Adrenal gland (tissue), 12 donors: Measurements from ENCODE around the gene VAX1. TPM values are rescaled to one million over a fixed set of nuclear protein-coding genes. Genes with fewer than 3 reads are reported as not detected.

Experiments used
- DNase-seq, 7 donors: peaks; one replicate each; pipeline ENCODE4 v3.0.0-alpha.2; 2019 to 2020
- H3K27ac ChIP-seq, 5 donors: fragments of 200-600 bp; sonication (generic) in 4 of 5; 1 replicate in 3 of 5; 2 replicates in 2 of 5; pipeline versions ENCODE4 v1.5.1 to v1.8.0; 2016 to 2020; ENCODE audit warnings: mild to moderate bottlenecking in 1 of 5
- H3K27me3 ChIP-seq: fragments of 200-600 bp; 2 replicates; pipeline ENCODE4 v1.8.0; 2021
- H3K36me3 ChIP-seq, 2 donors: fragments of 200-600 bp; replicated peaks in 1 of 2; 1 replicate in 1 of 2; 2 replicates in 1 of 2; pipeline versions ENCODE4 v1.5.1 to v1.8.0; 2018 to 2022
- H3K4me1 ChIP-seq, 2 donors: fragments of 200-600 bp; replicated peaks in 1 of 2; 1 replicate in 1 of 2; 2 replicates in 1 of 2; pipeline versions ENCODE4 v1.5.1 to v1.8.0; 2018 to 2021
- H3K4me3 ChIP-seq, 4 donors: fragments of 200-600 bp; sonication (generic) in 3 of 4; one replicate each; pipeline ENCODE4 v1.5.1; 2016 to 2018
- H3K9me3 ChIP-seq, 3 donors: fragments of 200-600 bp; sonication (generic) in 1 of 3; replicated peaks in 1 of 3; 1 replicate in 2 of 3; 2 replicates in 1 of 3; pipeline versions ENCODE4 v1.5.1 to v1.8.0; 2016 to 2021
- CTCF ChIP-seq, 6 experiments: fragments of 450-650 bp in 4 of 6; fragments of 200-600 bp in 2 of 6; sonication (generic) in 1 of 6; IDR thresholded peaks; 1 replicate in 5 of 6; 2 replicates in 1 of 6; pipeline versions ENCODE4 v1.5.1 to v1.8.0; 2016 to 2021; ENCODE audit warnings: antibody characterized with exemption in 6 of 6, mild to moderate bottlenecking in 2 of 6, moderate library complexity in 1 of 6
- POLR2A ChIP-seq, 2 donors: fragments of 450-650 bp; IDR thresholded peaks; one replicate each; pipeline ENCODE4 v1.6.1; 2017; ENCODE audit warnings: antibody characterized with exemption in 2 of 2, mild to moderate bottlenecking in 2 of 2, moderate library complexity in 1 of 2
- WGBS, 4 donors: extraction: QIAGEN DNeasy Blood & Tissue Kit in 2 of 4; methylation state at CpG; one replicate each; pipeline versions ENCODE4 v1.1.5 to v1.1.7; 2013 to 2017; 5-methylcytosine and 5-hydroxymethylcytosine counted together
- intact Hi-C, 2 donors: fragments of 100-400 bp; cut with DNase I; formaldehyde crosslinking; loops; one replicate each; pipeline versions ENCODE4 v1.14.1 to v1.15.0; 2022 to 2023
- polyA plus RNA-seq, 3 donors: library from polyadenylated mRNA; stranded (reverse); fragments of 200-250 nt in 2 of 3; fragments of 350-450 nt in 1 of 3; fragmentation: Illumina TruSeq in 1 of 3; extraction: RNeasy Lipid Tissue Mini Kit (QIAGEN cat#74804) in 1 of 3; gene quantifications; one replicate each; pipeline ENCODE4 v1.2.3, GENCODE V29; 2013 to 2014
- total RNA-seq, 9 donors: library from RNA; depleted of rRNA in 4 of 9; stranded (reverse); fragments of >200 nt in 4 of 9; fragments of 120-200 nt in 1 of 9; fragmentation: NEBNext Ultra II Directional in 1 of 9; extraction: Animal tissue kit (Norgen Biotek cat#: 25700) in 1 of 9; gene quantifications; one replicate each; pipeline versions ENCODE4 v1.1.0 to v1.2.4, GENCODE V29; 2013 to 2023
- donor health status: healthy with polysubstance abuse.
- donor health status: Bipolar disorder and iron deficiency.
- donor health status: DM: yes; HTN: yes; CAD: no.
- donor health status: DM: no; HTN: no; CAD: no.
- donor health status: DM: no; HTN: no; CAD: no.
- donor health status: DM: yes; HTN: yes; CAD: no.

VAX1 gene
- total and polyA plus RNA-seq, 12 donors, result not detected

DNA sequence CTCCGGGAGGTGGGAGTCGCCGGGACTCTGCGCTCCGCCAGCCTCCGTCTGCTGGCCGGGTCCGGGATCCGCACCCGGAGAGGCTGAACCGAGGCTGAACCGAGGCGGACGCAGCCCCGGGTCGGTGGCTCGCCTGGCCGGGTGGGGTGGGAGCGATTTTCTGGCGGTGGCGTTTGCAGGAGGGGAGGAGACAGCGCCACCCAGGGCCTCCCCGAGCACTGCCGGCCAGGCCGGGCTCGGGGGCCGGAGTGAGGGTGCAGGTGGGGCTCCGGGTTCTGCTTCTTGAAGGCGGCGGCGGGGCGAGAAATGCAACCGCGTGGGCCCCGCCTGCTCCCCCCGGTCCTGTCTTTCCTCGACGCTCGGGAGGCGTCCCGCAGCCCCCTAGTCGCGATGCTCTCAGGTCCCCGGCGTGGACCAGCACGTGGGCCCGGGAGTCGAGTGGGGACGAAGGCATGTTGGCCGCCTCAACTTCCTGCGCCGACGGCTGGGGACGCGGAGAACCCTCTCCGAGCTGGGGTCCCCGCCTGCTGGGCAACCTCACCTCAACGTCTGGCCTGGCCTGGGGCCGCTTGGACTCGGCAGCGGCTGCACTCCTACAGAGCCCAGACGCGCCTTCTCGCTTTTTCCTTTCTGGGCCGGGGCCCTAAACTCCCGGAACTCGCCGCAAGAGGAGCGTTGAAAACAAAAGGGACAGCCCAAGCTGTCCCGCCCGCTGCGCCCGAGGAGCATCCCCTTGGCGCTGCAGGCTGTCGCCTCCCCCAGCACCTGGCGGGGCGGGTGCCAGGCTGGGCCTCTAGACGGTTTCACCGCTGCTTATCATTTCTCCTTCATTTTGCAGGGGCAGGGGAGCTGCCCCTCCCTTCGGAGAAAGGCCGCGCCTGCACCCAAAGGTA is 25.2 kb upstream of the VAX1 start:
- DNase-seq, result peak in 1 of 7 donors; percentile 5
- H3K27ac ChIP-seq, result no peak overlapping the region
- WGBS, 4 donors, result 6 to 17% (median 7%) methylated on average over 9 to 82 of the region's 82 CpGs
- peaks cover 99% of the 10 kb centered on the region for H3K27me3 ChIP-seq
- peak overlapping the region in 1 of 4 donors; percentile 33 for H3K4me3 ChIP-seq
- intact Hi-C loops, result no loop called here
- no peaks in the 10 kb centered on the region for H3K36me3 ChIP-seq
- H3K4me1 ChIP-seq, result peaks cover 15 to 38% of the 10 kb centered on the region in 2 donors
- TF ChIP-seq CTCF (IDR thresholded peaks at IDR 0.05), result peak in 1 of 6 experiments; percentile 2
- no peak for TF ChIP-seq POLR2A (IDR thresholded peaks at IDR 0.05)
- H3K9me3 ChIP-seq, result no peaks in the 10 kb centered on the region

DNA sequence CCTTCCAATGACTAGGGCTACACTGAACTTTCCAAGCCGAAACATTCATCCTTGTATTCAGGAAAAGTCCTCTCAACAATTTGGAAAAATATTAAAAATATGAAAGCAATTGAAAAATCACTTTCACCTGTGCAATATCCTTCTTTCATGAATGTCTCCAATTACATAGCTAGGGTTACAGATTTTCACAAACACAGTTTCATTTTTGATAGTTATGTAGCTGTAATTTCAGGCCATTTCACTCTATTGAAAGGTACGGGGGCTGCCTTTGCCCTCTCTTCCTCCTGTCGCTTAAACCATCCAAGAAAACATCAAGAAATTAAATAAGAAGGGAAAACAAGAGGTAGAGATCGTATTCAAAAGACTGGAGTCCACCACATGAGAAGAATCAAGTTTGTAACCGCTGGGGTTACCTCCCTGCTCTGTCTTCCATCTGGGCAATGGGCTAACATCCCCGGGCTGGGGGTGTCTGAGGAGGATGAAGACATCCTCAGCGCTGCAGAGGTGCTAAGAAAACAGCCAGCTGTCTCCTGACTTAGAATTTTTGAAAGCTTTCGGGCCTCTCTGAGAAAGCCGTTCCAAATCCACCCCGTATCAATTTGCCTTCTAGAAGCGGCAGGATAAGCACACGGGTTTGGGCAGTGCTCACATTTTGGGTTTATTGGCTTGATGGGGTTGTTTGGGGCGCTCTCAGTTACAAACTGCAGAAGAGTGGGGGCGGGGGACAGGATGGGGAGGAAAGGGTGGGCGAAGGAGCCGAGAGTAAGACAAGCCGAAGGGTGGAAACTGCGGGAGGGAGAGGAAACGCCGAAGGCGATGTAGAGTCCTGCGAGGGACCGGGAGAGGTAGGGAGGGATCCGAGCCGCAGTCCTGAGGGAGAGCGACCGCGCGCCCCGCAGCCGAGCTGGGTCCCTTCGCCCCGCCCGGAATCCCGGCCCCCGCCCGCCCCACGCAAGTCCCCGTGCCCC is 24.3 kb upstream of the VAX1 start:
- intact Hi-C loops, result no loop called here
- H3K9me3 ChIP-seq, result no peaks in the 10 kb centered on the region
- peaks cover 98% of the 10 kb centered on the region for H3K27me3 ChIP-seq
- H3K4me3 ChIP-seq, result peak overlapping the region in 1 of 4 donors; percentile 33
- no peak for DNase-seq
- peaks cover 10 to 30% of the 10 kb centered on the region in 2 donors for H3K4me1 ChIP-seq
- 6 to 8% (median 7%) methylated on average over 30 to 39 of the region's 39 CpGs for WGBS, 4 donors
- no peak overlapping the region for H3K27ac ChIP-seq
- TF ChIP-seq POLR2A (IDR thresholded peaks at IDR 0.05) (no peak), CTCF (IDR thresholded peaks at IDR 0.05) (no peak)
- H3K36me3 ChIP-seq, result no peaks in the 10 kb centered on the region

GRCh38 chr10:117161386-117162033 is 23.4 kb upstream of the VAX1 start:
- Histone ChIP-seq H3K36me3 (no peaks in the 10 kb centered on the region), H3K27ac (no peak overlapping the region), H3K27me3 (peaks cover 97% of the 10 kb centered on the region), H3K9me3 (no peaks in the 10 kb centered on the region), H3K4me3 (no peak overlapping the region), H3K4me1 (peaks cover 10 to 30% of the 10 kb centered on the region in 2 donors)
- 9 to 15% (median 12%) methylated on average over 6 of the region's 6 CpGs for whole genome bisulfite sequencing, 4 donors
- intact Hi-C loops, result no loop called here
- TF ChIP-seq CTCF (IDR thresholded peaks at IDR 0.05) (no peak), POLR2A (IDR thresholded peaks at IDR 0.05) (no peak)
- DNase-seq, result no peak
